ENCODE results near the gene CALML4.
"Not testable (repeated sequence)": the region's sequence is repeated elsewhere in the genome, so short reads cannot be mapped to it uniquely, and the experiment has no call there.

Gene CALML4, protein sequence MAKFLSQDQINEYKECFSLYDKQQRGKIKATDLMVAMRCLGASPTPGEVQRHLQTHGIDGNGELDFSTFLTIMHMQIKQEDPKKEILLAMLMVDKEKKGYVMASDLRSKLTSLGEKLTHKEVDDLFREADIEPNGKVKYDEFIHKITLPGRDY

GRCh38 chr15:68204776-68205557 is at the start of gene CALML4:
Gene CALML4, minus strand, starts transcription at chr15:68205332. Its CDS starts 85 bp downstream, at chr15:68205247.
- no peak for DNase-seq (ENCODE audit: low spot score)

- DNase-seq (ENCODE audit: low spot score): peak; percentile 54
Observed at GRCh38 chr15:68252925-68253534, 47.9 kb upstream of the CALML4 start.

GRCh38 chr15:68249058-68249713 is 44.1 kb upstream of the CALML4 start:
- DNase-seq (ENCODE audit: low spot score): no peak

DNA sequence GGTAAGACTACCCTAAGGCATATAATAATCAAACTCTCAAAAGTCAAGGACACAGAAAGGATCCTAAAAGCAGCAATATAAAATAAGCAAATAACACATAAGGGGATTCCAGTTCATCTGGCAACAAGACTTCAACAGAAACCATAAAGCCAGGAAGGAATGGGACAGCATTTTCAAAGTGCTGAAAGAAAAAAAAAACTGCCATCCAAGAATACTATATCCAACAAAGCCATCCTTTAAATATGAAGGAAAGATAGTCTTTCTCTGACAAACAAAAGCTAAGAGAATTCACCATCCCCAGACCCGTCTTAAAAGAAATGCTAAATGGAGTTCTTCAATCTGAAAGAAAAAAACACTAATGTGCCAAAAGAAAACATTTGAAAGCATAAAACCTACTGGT is 39.1 kb upstream of the CALML4 start:
- no peak for DNase-seq (ENCODE audit: low spot score)

GRCh38 chr15:68241088-68241935 is 36.2 kb upstream of the CALML4 start:
- no peak for DNase-seq (ENCODE audit: low spot score)

DNA sequence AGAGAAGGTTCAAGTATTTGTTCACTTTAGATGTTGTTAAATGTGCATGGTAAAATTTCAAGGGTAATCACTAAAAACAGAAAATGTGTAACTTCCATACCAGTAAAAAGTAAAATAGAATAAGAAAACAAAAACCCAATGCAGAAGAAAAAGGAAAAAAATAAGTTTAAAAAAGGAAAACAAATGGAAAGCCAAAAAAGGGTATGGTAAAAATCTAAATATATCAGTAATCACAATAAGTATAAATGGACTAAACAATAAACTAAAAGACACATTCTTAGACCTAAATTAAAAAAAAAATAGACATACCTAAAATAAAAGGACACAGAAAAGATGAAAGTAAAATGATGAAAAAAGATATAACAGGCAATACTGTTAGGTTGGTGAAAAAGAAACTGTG is 33.9 kb upstream of the CALML4 start:
- no peak for DNase-seq (ENCODE audit: low spot score)

- no peak for DNase-seq (ENCODE audit: low spot score)
Observed at GRCh38 chr15:68235022-68235421, 29.9 kb upstream of the CALML4 start.

- not testable (repeated sequence) for DNase-seq (ENCODE audit: low spot score)
Observed at GRCh38 chr15:68234520-68234919, 29.4 kb upstream of the CALML4 start.

DNA sequence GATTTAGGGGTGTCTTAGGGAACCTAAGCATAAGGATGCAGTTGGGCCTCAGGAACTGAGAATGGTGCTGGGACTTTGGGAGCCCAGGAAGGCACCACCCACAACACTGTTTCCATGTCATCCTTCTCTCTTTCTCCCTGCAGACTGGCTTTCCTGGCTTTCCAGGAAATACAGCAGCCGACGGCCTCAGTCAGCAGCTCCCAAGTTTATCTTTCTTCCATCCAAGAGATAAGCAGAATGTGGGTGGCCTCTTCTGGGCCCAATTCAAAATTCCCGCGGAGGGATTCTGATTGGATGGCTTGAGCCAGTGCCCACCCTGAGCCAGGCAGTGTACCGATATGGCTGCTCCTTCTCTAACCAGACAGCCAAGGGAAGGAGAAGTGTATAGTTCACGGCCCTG is 28.9 kb upstream of the CALML4 start:
- DNase-seq (ENCODE audit: low spot score): no peak

DNA sequence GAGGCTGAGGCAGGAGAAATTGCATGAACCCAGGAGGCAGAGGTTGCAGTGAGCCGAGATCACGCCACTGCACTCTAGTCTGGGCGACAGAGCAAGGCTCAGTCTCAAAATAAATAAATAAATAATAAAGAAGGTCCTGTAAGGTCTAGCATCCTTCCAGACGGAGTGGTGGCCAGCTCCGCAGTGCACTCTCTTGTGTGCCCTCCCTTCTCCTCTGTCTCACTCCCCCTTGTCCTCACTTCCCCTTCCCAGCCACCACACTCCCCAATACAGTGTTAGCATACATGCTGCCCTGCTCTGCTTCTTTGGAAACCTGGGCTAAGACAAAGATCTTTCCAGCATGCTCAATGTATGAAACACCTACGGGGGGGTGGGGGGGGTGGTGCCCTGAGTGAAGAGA is 27.8 kb upstream of the CALML4 start:
- DNase-seq (ENCODE audit: low spot score): no peak

DNA sequence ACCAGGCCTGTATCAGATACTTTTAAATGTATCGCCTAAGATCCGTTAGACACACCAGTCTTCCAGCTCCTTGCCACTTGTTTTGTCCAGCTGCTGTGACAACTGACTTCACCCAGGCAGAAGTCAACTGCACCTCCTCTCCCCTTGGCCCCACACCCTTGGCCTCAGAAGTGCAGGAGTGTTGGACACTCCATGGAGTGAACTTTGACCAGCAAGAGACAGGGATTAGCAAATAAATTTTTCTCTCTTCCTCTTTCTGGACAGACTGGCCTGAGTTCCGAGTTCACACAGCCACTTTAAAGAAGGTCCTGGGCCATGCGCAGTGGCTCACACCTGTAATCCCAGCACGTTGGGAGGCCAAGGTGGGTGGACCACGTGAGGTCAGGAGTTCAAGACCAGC is 27.3 kb upstream of the CALML4 start:
- DNase-seq (ENCODE audit: low spot score): no peak

- no peak for DNase-seq (ENCODE audit: low spot score)
Observed at GRCh38 chr15:68231102-68231818, 26.1 kb upstream of the CALML4 start.

DNA sequence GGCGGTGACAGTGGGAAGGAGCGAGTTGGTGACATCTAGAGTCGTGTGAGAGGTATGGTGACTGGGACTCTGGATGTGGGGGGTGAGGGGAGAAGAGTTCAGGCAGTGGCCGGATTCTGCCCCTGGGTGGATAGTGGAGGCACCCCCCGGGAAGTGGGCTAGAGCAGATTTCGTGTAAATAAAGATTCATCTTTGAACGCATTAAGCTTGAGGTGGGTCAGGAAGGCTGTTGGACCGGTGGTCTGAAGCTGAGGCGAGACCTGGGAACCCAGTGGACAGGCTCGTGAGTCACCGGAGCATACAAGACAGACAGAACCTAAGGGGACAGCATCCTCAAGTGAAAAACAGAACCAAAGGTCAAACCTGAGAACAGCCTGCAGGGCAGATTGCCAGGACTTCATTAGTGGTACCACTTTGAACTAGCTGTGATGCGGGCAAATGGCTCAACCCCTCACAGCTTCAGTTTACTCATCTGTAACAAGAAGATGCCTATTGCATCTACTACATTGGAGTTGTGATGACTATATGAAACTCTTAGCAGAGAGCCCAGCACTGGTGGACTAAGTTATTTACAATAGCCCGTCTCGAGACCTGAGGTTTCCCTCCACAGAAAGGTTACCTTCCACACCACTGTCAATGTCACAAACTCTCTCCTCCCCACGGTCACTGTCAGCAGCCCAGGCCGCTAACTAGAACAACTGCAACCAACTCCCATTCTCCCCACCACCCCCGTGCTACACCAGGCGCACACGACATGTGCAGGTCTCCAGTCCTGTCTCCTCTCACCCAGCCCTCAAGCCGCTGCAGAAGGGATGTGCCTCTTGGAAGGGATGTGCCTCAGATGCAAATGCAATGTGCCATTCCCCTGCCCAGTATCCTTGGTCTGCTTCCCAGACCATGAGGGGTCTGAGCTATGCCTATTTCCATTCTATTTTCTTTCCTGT is 25.3 kb upstream of the CALML4 start:
- no peak for DNase-seq (ENCODE audit: low spot score)

DNA sequence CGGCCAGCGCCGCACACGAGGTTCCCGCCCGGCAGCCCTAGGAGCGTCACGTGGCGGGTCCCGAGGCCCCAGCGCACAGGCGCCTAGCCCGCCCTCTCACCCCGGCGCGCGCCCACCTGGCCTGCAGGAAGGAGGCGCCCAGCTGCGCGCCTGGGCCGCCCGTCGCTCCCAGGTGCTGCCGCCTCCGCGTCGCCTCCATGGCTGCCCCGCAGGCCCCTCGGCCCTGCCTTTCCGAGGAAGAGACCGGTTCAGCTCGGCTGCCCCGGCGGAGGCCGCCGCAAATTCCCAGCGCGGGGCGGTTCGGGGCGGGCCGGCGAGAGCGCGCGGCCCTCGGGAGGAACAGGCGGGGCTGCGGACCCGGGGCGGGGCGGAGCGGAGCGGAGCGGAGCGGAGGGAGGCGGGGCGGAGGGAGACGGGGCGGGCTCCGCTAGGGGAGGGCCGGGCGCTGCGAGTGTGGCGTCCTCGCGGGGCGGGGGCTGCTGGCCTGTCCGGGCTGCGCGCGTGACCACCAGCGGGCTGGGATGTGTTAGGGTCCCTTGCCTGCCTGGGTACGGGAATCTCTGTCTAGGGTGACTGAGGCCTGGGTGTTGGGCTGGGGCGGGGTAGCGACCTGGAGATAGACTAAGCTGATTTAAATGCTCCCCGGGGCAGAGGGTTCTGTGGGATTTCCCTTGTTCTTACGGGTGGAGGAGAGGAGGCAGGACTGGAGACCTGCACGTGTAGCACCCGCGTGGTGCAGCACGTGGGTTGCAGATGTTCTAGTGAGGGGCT is 24.4 kb upstream of the CALML4 start, which contains the start of gene CLN6:
TSS of gene CLN6 (minus strand) at position 343 of the 771 bp plus-strand sequence. CDS start at position 199, 144 bp downstream.
- peak; percentile 76 for DNase-seq (ENCODE audit: low spot score)

DNA sequence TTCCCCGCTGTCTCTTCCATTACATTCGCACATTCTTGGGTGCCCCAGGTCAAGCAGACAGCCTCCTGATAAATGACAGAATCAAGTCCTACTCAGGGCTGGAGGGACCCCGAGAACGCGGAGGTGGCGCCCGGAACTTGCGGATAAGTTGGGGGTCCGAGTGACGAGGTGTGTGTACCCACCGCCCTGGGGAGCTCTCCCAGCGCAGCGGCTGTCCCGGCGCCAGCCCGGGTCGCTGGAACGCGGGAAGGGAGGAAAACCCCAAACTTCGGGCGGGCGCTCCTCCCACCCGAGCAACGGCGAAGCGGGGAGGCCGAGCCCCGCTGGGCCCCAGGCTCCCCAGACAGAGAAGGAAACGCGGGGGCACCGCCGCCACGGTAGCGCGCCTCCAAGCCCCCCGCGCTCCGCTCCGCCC is 23.8 kb upstream of the CALML4 start:
- DNase-seq (ENCODE audit: low spot score): no peak

- no peak for DNase-seq (ENCODE audit: low spot score)
Observed at GRCh38 chr15:68228143-68228970, 23.2 kb upstream of the CALML4 start.

DNA sequence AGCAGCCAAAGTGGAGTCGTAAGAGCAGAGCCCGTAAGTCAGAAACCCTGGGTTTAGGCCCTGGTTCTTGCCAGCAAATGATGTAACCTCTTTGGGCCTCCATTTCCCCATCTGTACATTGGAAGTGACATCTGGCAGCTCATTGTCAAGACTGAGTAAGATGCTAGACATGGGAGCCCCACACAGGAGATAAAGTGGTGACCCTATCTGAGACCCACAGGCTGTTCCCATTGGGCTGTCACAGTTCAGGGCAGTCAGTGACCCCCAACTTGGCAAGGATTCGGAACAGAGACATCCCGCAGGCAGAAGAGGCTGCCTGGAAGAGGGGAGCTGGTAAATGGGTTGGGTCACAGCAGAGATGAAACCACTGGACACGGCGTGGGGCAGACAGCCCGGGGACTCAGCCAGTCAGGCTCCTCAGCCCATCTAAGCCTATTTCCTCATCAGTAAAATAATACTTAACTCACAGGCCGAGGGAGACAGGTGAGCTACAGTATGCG is 22.6 kb upstream of the CALML4 start:
- no peak for DNase-seq (ENCODE audit: low spot score)

DNA sequence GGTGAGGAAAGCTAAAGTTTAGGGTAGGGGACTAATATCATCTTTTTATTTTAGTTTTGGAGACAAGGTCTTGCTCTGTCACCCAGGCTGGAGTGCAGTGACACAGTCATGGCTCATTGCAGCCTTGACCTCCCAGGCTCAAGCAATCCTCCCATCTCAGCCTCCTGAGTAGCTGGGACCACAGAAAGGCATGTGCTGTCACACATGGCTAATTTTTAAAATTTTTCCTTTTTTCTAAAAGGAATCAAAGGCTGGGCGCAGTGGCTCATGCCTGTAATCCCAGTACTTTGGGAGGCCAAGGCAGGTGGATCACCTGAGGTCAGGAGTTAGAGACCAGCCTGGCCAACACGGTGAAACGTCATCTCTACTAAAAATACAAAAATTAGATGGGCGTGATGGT is 20.3 kb upstream of the CALML4 start:
- DNase-seq (ENCODE audit: low spot score): not testable (repeated sequence)

Measured in CD4-positive, alpha-beta T cell treated with Interleukin-6 at 100 ng/mL for 8 hours (primary cell).